CD14-positive monocyte (primary cell): Measurements from ENCODE around the gene HLA-DPA1. TPM values are rescaled to one million over a fixed set of nuclear protein-coding genes. Genes with fewer than 3 reads are reported as not detected.

Experiments
- DNase-seq, 3 donors: peaks; one replicate each; pipeline ENCODE4 v3.0.0-alpha.2; 2011 to 2022
- H2AFZ ChIP-seq: 2 replicates; pipeline ENCODE4 v1.6.0; 2012; ENCODE audit warnings: mild to moderate bottlenecking, low read depth, low read length, inconsistent platforms; ENCODE audit not compliant: insufficient read depth, poor library complexity, severe bottlenecking
- H3K27ac ChIP-seq, 2 donors: 1 replicate in 1 of 2; 2 replicates in 1 of 2; pipeline ENCODE4 v1.5.1; 2012 to 2013; ENCODE audit warnings: low read length in 2 of 2, control low read depth in 1 of 2, inconsistent platforms in 1 of 2, low read depth in 1 of 2, mild to moderate bottlenecking in 1 of 2
- H3K27me3 ChIP-seq, 2 donors: one replicate each; pipeline versions ENCODE4 v1.6.0 to v1.6.1; 2011 to 2013; ENCODE audit warnings: low read length in 2 of 2; ENCODE audit not compliant: control insufficient read depth in 2 of 2, insufficient read depth in 2 of 2
- H3K36me3 ChIP-seq, 2 donors: replicated peaks in 1 of 2; 1 replicate in 1 of 2; 2 replicates in 1 of 2; pipeline versions ENCODE4 v1.5.1 to v1.6.1; 2012 to 2013; ENCODE audit warnings: low read length in 2 of 2, control low read depth in 1 of 2, inconsistent platforms in 1 of 2, mild to moderate bottlenecking in 1 of 2; ENCODE audit not compliant: insufficient read depth in 2 of 2, control insufficient read depth in 1 of 2
- H3K4me1 ChIP-seq, 2 donors: 1 replicate in 1 of 2; 2 replicates in 1 of 2; pipeline versions ENCODE4 v1.5.1 to v1.6.1; 2012 to 2013; ENCODE audit warnings: low read length in 2 of 2, control low read depth in 1 of 2, inconsistent platforms in 1 of 2, mild to moderate bottlenecking in 1 of 2, moderate library complexity in 1 of 2; ENCODE audit not compliant: insufficient read depth in 2 of 2, control insufficient read depth in 1 of 2
- H3K4me2 ChIP-seq: replicated peaks from 2 replicates; pipeline ENCODE3; 2012; ENCODE audit warnings: low read length, moderate library complexity, mild to moderate bottlenecking; ENCODE audit not compliant: poor library complexity, severe bottlenecking; ENCODE audit errors: extremely low read depth
- H3K4me3 ChIP-seq, 3 experiments: fragments of 200-600 bp in 1 of 3; sonication (generic) in 1 of 3; replicated peaks in 1 of 3; 1 replicate in 2 of 3; 2 replicates in 1 of 3; pipeline ENCODE4 v1.5.1; 2011 to 2013; ENCODE audit warnings: low read length in 3 of 3, mild to moderate bottlenecking in 3 of 3, control low read depth in 2 of 3, low read depth in 2 of 3, inconsistent platforms in 1 of 3, moderate library complexity in 1 of 3
- H3K79me2 ChIP-seq: 2 replicates; pipeline ENCODE4 v1.6.0; 2012; ENCODE audit warnings: mild to moderate bottlenecking, control low read depth, inconsistent platforms, low read length, moderate library complexity; ENCODE audit not compliant: insufficient read depth
- H3K9ac ChIP-seq: 2 replicates; pipeline ENCODE4 v1.6.0; 2017; ENCODE audit warnings: low read length, mild to moderate bottlenecking; ENCODE audit not compliant: insufficient read depth, poor library complexity, severe bottlenecking
- H3K9me3 ChIP-seq, 2 donors: replicated peaks in 1 of 2; 1 replicate in 1 of 2; 2 replicates in 1 of 2; pipeline versions ENCODE4 v1.5.1 to v1.6.1; 2012 to 2013; ENCODE audit warnings: low read length in 2 of 2, control low read depth in 1 of 2; ENCODE audit not compliant: control insufficient read depth in 1 of 2, insufficient read depth in 1 of 2
- H4K20me1 ChIP-seq: 2 replicates; pipeline ENCODE4 v1.6.0; 2012; ENCODE audit warnings: mild to moderate bottlenecking, low read length, control low read depth, moderate library complexity; ENCODE audit not compliant: insufficient read depth
- H3K27ac Mint-ChIP-seq, 7 donors: one replicate each; pipeline ENCODE4 v1.8.0; 2020; ENCODE audit warnings: mild to moderate bottlenecking in 7 of 7, mixed read lengths in 7 of 7, moderate library complexity in 6 of 7, inconsistent platforms in 2 of 7
- H3K27me3 Mint-ChIP-seq, 3 donors: one replicate each; pipeline ENCODE4 v1.8.0; 2021 to 2022; ENCODE audit warnings: low read depth in 3 of 3, mild to moderate bottlenecking in 3 of 3, mixed read lengths in 3 of 3, moderate library complexity in 3 of 3, inconsistent platforms in 1 of 3
- H3K36me3 Mint-ChIP-seq, 2 donors: one replicate each; pipeline ENCODE4 v1.8.0; 2020; ENCODE audit warnings: mixed read lengths in 2 of 2, inconsistent platforms in 1 of 2, mild to moderate bottlenecking in 1 of 2
- H3K4me1 Mint-ChIP-seq: one replicate; pipeline ENCODE4 v1.8.0; 2020; ENCODE audit warnings: mild to moderate bottlenecking, mixed read lengths
- H3K4me3 Mint-ChIP-seq, 2 donors: one replicate each; pipeline ENCODE4 v1.8.0; 2020; ENCODE audit warnings: mild to moderate bottlenecking in 2 of 2, mixed read lengths in 2 of 2, moderate library complexity in 1 of 2
- H3K9me3 Mint-ChIP-seq, 7 donors: one replicate each; pipeline ENCODE4 v1.8.0; 2020 to 2022; ENCODE audit warnings: mixed read lengths in 7 of 7, mild to moderate bottlenecking in 6 of 7, moderate library complexity in 6 of 7, inconsistent platforms in 2 of 7
- CTCF ChIP-seq: fragments of 200-600 bp; IDR thresholded peaks from one replicate; pipeline ENCODE4 v1.8.0; 2022; ENCODE audit warnings: antibody characterized with exemption, mild to moderate bottlenecking
- WGBS: methylation state at CpG from one replicate; pipeline ENCODE4 v1.1.5; 2013; ENCODE audit warnings: missing lambda C conversion rate; ENCODE audit not compliant: insufficient coverage; 5-methylcytosine and 5-hydroxymethylcytosine counted together
- intact Hi-C, 2 donors: fragments of 100-400 bp; cut with micrococcal nuclease; formaldehyde crosslinking; loops; one replicate each; pipeline versions ENCODE4 v1.15.0 to v1.15.1; 2023
- polyA plus RNA-seq, 3 donors: library from polyadenylated mRNA; depleted of rRNA in 1 of 3; unstranded in 2 of 3; stranded (reverse) in 1 of 3; fragments of 300-500 nt in 2 of 3; fragments of >200 nt in 1 of 3; fragmentation: Illumina TruSeq in 2 of 3; gene quantifications; 1 replicate in 2 of 3; 2 replicates in 1 of 3; pipeline ENCODE4 v1.2.3, GENCODE V29; 2012 to 2021

HLA-DPA1 gene
- polyA plus RNA-seq, 3 donors, result 578 to 1,024 (median 796) TPM

GRCh38 chr6:33120001-33120400 is 46.6 kb upstream of the HLA-DPA1 start:
- no peak overlapping the region for H2AFZ ChIP-seq
- no peak for DNase-seq
- no peak overlapping the region for H3K4me3 ChIP-seq
- H3K36me3 ChIP-seq, result no peaks in the 10 kb centered on the region
- no peak overlapping the region for H3K4me3 Mint-ChIP-seq
- intact Hi-C loops, result loop anchor here in 1 of 2 donors (5.0 kb wide), 2 partner anchors 37 to 127 kb away; no protein-coding TSS in a partner anchor
- H3K4me2 ChIP-seq, result no peak overlapping the region
- no peak overlapping the region for H3K27ac Mint-ChIP-seq
- peaks cover 17 to 21% of the 10 kb centered on the region in 2 donors for H3K27me3 ChIP-seq
- H3K4me1 Mint-ChIP-seq, result peaks cover 26% of the 10 kb centered on the region
- H4K20me1 ChIP-seq, result no peaks in the 10 kb centered on the region
- WGBS, result no CpG with 5 or more reads among the region's 3 CpGs
- H3K79me2 ChIP-seq, result no peaks in the 10 kb centered on the region
- H3K27ac ChIP-seq, result no peak overlapping the region
- no peak overlapping the region for H3K9ac ChIP-seq
- peaks cover 17 to 18% of the 10 kb centered on the region in 2 donors for H3K9me3 ChIP-seq
- H3K4me1 ChIP-seq, result peaks cover 19 to 24% of the 10 kb centered on the region in 2 donors
- TF ChIP-seq CTCF, result no peak
- H3K36me3 Mint-ChIP-seq, result peaks cover 5 to 12% of the 10 kb centered on the region in 2 donors
- H3K27me3 Mint-ChIP-seq, result peaks cover 26 to 37% (median 28%) of the 10 kb centered on the region in 3 donors
- H3K9me3 Mint-ChIP-seq, result peaks cover 16 to 33% (median 18%) of the 10 kb centered on the region in 7 donors

GRCh38 chr6:33118525-33119123 is 45.2 kb upstream of the HLA-DPA1 start:
- Histone ChIP-seq H3K4me3 (no peak overlapping the region), H3K79me2 (no peaks in the 10 kb centered on the region), H3K4me2 (no peak overlapping the region), H3K4me1 (peaks cover 32 to 37% of the 10 kb centered on the region in 2 donors), H3K9me3 (peaks cover 8 to 9% of the 10 kb centered on the region in 2 donors), H3K27me3 (peaks cover 17 to 21% of the 10 kb centered on the region in 2 donors), H3K9ac (no peak overlapping the region), H3K36me3 (no peaks in the 10 kb centered on the region), H2AFZ (no peak overlapping the region), H3K27ac (no peak overlapping the region), H4K20me1 (no peaks in the 10 kb centered on the region)
- Mint-ChIP-seq H3K4me1 (peaks cover 40% of the 10 kb centered on the region), H3K9me3 (peaks cover 7 to 19% (median 12%) of the 10 kb centered on the region in 7 donors), H3K36me3 (peaks cover 5 to 10% of the 10 kb centered on the region in 2 donors), H3K4me3 (no peak overlapping the region), H3K27me3 (peaks cover 25 to 35% (median 29%) of the 10 kb centered on the region in 3 donors), H3K27ac (no peak overlapping the region)
- intact Hi-C loops, result loop anchor here in 1 of 2 donors (5.0 kb wide), 1 partner anchor 129 kb away; no protein-coding TSS in a partner anchor
- WGBS, result no CpG with 5 or more reads among the region's 3 CpGs
- peak; percentile 93 for TF ChIP-seq CTCF
- peak; percentile 37 to 78 (median 64) for DNase-seq
